Mesodermal cell (in vitro differentiated cells): ENCODE results near the gene SAP30BP.

Source experiments
- H3K27ac ChIP-seq: 2 replicates; pipeline ENCODE4 v1.7.0; 2013; ENCODE audit warnings: mild to moderate bottlenecking, low read depth, low read length, moderate library complexity; ENCODE audit not compliant: severe bottlenecking
- H3K36me3 ChIP-seq: 2 replicates; pipeline ENCODE4 v1.7.1; 2013; ENCODE audit warnings: mild to moderate bottlenecking, low read length, moderate library complexity; ENCODE audit not compliant: control insufficient read depth, insufficient read depth
- H3K4me1 ChIP-seq: one replicate; pipeline ENCODE4 v1.7.1; 2013; ENCODE audit warnings: mild to moderate bottlenecking, low read length; ENCODE audit not compliant: insufficient read depth, control insufficient read depth, poor library complexity, severe bottlenecking
- H3K4me3 ChIP-seq: 2 replicates; pipeline ENCODE4 v1.7.0; 2013; ENCODE audit warnings: low read length, control low read depth, mild to moderate bottlenecking; ENCODE audit not compliant: insufficient read depth, poor library complexity, severe bottlenecking; ENCODE audit errors: extremely low read depth
- H3K9me3 ChIP-seq: 2 replicates; pipeline ENCODE4 v1.7.1; 2013; ENCODE audit warnings: mild to moderate bottlenecking, low read length, moderate library complexity; ENCODE audit not compliant: control insufficient read depth
- WGBS, 2 experiments: methylation state at CpG; one replicate each; pipeline ENCODE4 v1.1.5; 2013; ENCODE audit warnings: missing lambda C conversion rate in 2 of 2; ENCODE audit not compliant: insufficient coverage in 2 of 2; 5-methylcytosine and 5-hydroxymethylcytosine counted together

SAP30BP gene

DNA sequence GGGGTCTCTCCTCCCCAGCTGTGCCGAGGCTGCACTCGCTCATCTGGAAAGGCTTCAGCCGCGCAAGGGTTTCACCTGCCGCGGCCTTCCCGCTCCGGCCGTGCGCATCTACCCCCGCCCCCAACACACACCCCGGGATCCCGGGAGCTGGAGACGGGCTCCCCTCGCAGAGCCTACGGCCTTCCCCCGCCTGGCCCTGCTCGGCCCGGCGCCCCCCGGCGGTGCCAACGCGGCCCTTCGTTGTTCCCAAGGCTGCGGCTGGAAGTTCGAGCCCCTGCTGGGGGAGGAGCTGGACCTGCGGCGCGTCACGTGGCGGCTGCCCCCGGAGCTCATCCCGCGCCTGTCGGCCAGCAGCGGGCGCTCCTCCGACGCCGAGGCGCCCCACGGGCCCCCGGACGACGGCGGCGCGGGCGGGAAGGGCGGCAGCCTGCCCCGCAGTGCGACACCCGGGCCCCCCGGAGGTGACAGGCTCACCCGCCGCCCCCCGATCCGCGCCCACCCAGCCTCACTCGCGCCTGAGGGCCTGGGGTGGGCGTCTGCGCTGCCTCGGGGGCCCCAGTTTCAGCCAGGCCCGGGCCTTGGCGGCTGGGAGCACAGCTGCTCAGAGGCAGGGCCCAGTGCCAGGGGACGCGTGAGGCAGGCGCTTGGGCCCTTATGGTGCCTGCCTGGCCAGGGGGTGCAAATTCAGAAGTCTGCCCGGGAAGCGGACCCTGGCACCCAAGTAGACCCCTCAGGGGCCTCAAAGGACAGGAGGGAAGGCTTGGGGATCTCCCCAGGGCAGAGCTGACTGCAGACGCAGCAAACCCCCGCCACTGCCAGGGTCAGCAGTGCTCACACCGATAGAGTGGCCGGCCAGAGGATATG lies 86.6 kb downstream of the SAP30BP start:
- H3K4me3 ChIP-seq: peak overlapping the region; percentile 19
- peaks cover 3% of the 10 kb centered on the region for H3K4me1 ChIP-seq
- WGBS, 2 experiments: 19 to 25% methylated on average over 49 to 60 of the region's 76 CpGs
- no peak overlapping the region for H3K27ac ChIP-seq
- no peaks in the 10 kb centered on the region for H3K9me3 ChIP-seq
- H3K36me3 ChIP-seq: no peaks in the 10 kb centered on the region

DNA sequence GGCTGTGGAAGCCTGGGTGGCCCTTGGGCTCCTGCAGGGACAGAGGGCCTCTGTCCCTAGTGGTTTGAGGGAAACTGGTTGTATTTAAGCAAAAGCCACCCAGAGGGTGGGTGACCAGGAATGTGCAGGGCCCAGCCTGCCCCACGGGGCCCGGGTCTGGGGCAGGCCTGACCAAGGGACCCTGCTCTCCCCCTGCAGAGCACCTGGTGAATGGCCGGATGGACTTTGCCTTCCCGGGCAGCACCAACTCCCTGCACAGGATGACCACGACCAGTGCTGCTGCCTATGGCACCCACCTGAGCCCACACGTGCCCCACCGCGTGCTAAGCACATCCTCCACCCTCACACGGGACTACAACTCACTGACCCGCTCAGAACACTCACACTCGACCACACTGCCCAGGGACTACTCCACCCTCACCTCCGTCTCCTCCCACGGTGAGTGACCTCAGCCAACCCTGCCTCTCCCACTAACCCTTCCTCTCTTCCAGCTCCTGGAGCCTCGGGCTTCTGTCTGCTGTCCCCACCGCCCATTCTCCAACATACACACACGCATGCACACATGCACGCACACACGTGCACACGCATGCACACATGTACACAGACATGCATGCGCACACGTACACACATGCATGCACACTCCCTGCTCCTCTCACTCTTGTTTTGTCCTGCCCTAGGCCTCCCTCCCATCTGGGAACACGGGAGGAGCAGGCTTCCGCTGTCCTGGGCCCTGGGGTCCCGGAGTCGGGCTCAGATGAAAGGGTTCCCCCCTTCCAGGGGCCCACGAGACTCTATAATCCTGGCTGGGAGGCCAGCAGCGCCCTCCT lies 87.5 kb downstream of the SAP30BP start:
- H3K36me3 ChIP-seq: no peaks in the 10 kb centered on the region
- no peaks in the 10 kb centered on the region for H3K9me3 ChIP-seq
- H3K27ac ChIP-seq: no peak overlapping the region
- 85 to 86% methylated on average over 16 to 27 of the region's 27 CpGs for WGBS, 2 experiments
- H3K4me1 ChIP-seq: peaks cover under 1% of the 10 kb centered on the region
- no peak overlapping the region for H3K4me3 ChIP-seq

DNA sequence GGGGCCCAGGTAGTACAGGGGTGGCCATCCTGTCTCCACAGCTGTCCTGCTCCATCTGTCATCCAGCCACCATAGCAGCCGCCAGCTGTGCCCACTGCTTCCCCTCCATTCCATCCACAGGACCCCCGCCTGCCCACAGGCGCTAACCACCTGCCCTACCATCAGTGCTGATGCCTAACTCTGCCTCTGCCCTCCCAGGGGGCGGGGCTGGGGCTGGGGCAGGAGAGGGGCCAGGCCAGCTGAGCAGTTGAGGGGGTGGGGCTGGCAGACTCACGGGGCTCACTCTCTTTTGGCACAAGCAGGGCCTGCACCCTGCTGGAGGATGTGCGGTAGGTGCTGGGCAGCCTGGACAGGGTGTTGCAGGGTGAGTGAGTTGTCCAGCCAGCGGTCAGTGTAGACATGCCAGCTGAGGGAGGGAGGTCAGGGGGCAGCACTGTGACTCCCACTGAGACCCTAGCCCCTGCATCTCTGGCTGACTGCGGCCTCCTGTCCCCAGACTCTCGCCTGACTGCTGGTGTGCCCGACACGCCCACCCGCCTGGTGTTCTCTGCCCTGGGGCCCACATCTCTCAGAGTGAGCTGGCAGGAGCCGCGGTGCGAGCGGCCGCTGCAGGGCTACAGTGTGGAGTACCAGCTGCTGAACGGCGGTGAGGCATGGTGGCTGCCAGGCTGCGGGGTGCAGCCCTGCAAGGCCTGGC lies 88.2 kb downstream of the SAP30BP start:
- H3K4me3 ChIP-seq: no peak overlapping the region
- no peaks in the 10 kb centered on the region for H3K36me3 ChIP-seq
- H3K9me3 ChIP-seq: no peaks in the 10 kb centered on the region
- H3K27ac ChIP-seq: no peak overlapping the region
- 78 to 89% methylated on average over 12 to 17 of the region's 20 CpGs for whole genome bisulfite sequencing, 2 experiments
- no peaks in the 10 kb centered on the region for H3K4me1 ChIP-seq

DNA sequence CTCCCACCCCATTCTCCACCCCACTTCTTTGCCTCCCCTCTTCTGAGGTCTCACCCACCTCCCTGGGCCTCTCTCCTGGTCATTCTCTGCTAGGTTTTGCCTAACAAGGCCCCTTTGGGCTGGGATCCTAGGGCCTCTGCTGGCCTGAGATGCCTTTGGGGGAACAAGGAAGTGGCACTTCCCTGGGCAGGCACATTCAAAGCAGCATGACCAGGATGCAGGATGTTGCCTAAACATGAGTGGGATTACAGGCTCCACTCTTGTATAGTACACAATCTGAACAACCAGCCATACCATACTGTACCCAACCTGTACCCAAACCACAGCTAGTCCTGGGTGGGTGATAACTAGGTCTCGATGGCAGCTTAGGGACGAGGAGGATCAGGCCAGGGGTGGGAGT lies 88.9 kb downstream of the SAP30BP start:
- H3K4me1 ChIP-seq: no peaks in the 10 kb centered on the region
- H3K36me3 ChIP-seq: no peaks in the 10 kb centered on the region
- no peak overlapping the region for H3K27ac ChIP-seq
- WGBS, 2 experiments: 94 to 100% methylated on average over 1 to 2 of the region's 2 CpGs
- no peak overlapping the region for H3K4me3 ChIP-seq
- H3K9me3 ChIP-seq: no peaks in the 10 kb centered on the region

DNA sequence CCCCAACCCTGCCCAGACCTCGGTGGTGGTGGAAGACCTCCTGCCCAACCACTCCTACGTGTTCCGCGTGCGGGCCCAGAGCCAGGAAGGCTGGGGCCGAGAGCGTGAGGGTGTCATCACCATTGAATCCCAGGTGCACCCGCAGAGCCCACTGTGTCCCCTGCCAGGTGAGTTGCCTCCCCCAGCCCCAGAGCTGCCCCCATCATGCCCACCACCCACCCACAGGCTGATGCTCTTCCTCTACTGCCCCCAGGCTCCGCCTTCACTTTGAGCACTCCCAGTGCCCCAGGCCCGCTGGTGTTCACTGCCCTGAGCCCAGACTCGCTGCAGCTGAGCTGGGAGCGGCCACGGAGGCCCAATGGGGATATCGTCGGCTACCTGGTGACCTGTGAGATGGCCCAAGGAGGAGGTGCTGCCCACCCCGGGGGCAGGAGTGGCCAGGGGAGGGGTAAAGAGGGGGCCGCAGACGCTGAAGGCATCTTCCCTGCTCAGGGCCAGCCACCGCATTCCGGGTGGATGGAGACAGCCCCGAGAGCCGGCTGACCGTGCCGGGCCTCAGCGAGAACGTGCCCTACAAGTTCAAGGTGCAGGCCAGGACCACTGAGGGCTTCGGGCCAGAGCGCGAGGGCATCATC lies 89.4 kb downstream of the SAP30BP start:
- H3K27ac ChIP-seq: no peak overlapping the region
- no peaks in the 10 kb centered on the region for H3K9me3 ChIP-seq
- no peaks in the 10 kb centered on the region for H3K4me1 ChIP-seq
- WGBS, 2 experiments: 95 to 96% methylated on average over 18 to 25 of the region's 29 CpGs
- H3K36me3 ChIP-seq: no peaks in the 10 kb centered on the region
- H3K4me3 ChIP-seq: no peak overlapping the region

DNA sequence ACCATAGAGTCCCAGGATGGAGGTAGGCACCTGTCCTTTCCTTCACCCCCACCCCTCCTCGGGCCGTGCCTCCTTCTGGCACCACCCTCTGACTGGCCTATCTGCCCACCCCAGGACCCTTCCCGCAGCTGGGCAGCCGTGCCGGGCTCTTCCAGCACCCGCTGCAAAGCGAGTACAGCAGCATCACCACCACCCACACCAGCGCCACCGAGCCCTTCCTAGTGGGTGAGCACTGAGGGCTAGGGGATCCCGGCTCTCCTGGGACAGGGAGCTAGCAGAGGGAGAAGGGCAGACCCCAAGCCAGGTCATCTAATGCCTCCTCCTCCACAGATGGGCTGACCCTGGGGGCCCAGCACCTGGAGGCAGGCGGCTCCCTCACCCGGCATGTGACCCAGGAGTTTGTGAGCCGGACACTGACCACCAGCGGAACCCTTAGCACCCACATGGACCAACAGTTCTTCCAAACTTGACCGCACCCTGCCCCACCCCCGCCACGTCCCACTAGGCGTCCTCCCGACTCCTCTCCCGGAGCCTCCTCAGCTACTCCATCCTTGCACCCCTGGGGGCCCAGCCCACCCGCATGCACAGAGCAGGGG lies 90.0 kb downstream of the SAP30BP start:
- Histone ChIP-seq H3K36me3 (no peaks in the 10 kb centered on the region), H3K4me1 (no peaks in the 10 kb centered on the region), H3K4me3 (no peak overlapping the region), H3K9me3 (no peaks in the 10 kb centered on the region), H3K27ac (no peak overlapping the region)
- 86 to 94% methylated on average over 15 to 16 of the region's 21 CpGs for WGBS, 2 experiments
